AG04449 (cell line): ENCODE data around the gene ADGRD2.
A peak's percentile ranks its signal among the peaks of the same experiment; 100 is the strongest.

ENCODE experiments used
- CTCF ChIA-PET: fragments of 350-600 bp; formaldehyde crosslinking; extraction: SDS; loops from one replicate; lab custom pipeline; 2021; ENCODE audit warnings: antibody characterized with exemption; lab: Yijun Ruan, JAX
- POLR2A ChIA-PET: fragments of 400-600, 350-600 bp; formaldehyde crosslinking; extraction: SDS; loops from one replicate; lab custom pipeline; 2020; ENCODE audit warnings: antibody characterized with exemption, inconsistent platforms; lab: Yijun Ruan, JAX
- DNase-seq: peaks from one replicate; pipeline ENCODE4 v3.0.0-alpha.2; 2010; ENCODE audit warnings: low read depth, low spot score
- H3K4me3 ChIP-seq: 2 replicates; pipeline ENCODE4 v1.5.1; 2011; ENCODE audit warnings: low read depth, mild to moderate bottlenecking, control low read depth, low read length
- CTCF ChIP-seq: IDR thresholded peaks from one replicate; pipeline ENCODE4 v1.5.1; 2011; ENCODE audit warnings: mild to moderate bottlenecking, moderate library complexity, low read length, control low read depth, inconsistent platforms; ENCODE audit not compliant: insufficient read depth; ENCODE audit errors: missing control alignments

The ADGRD2 gene

GRCh38 chr9:124412228-124412575, 38.0 kb upstream of the ADGRD2 start:
- no peak overlapping the region for H3K4me3 ChIP-seq
- no peak for DNase-seq
- ChIA-PET POLR2A (interaction anchor here (1.1 kb wide), 1 partner anchor 20 kb away, joined by 3 read pairs; no protein-coding TSS in a partner anchor), CTCF (interaction anchor here (1.0 to 16.5 kb wide), 5 partner anchors 9 to 124 kb away, joined by 3 to 263 read pairs (median 91); no protein-coding TSS in a partner anchor)
- no peak for TF ChIP-seq CTCF

- POLR2A ChIA-PET: interaction anchor here (0.6 kb wide), 1 partner anchor 37 kb away, joined by 3 read pairs; no protein-coding TSS in a partner anchor
These were observed 35.6 kb upstream of the ADGRD2 start for GRCh38 chr9:124414612-124415011.

GRCh38 chr9:124415102-124415851, 35.0 kb upstream of the ADGRD2 start, which contains the start of gene PSMB7:
TSS of gene PSMB7 (minus strand) at chr9:124415442. CDS start at chr9:124415425, 17 bp downstream.
- peak within 1 kb of the TSS; percentile 98 for H3K4me3 ChIP-seq
- POLR2A ChIA-PET: no interaction called here
- TF ChIP-seq CTCF: peak; percentile 78
- CTCF ChIA-PET: interaction anchor here (0.7 to 15.6 kb wide), 15 partner anchors 8 to 357 kb away, joined by 3 to 263 read pairs (median 4); no protein-coding TSS in a partner anchor
- peak; percentile 71 for DNase-seq

More at GRCh38 chr9:124414612-124415011, 35.6 kb upstream of the ADGRD2 start:
- no peak for DNase-seq
- CTCF ChIA-PET: interaction anchor here (0.6 to 15.6 kb wide), 12 partner anchors 14 to 357 kb away, joined by 3 to 263 read pairs (median 4); no protein-coding TSS in a partner anchor
- peak overlapping the region; percentile 98 for H3K4me3 ChIP-seq
- no peak for TF ChIP-seq CTCF

GRCh38 chr9:124415852-124416484, 34.3 kb upstream of the ADGRD2 start:
- no peak overlapping the region for H3K4me3 ChIP-seq
- ChIA-PET POLR2A (no interaction called here), CTCF (interaction anchor here (0.7 to 15.6 kb wide), 8 partner anchors 9 to 356 kb away, joined by 3 to 263 read pairs (median 4); no protein-coding TSS in a partner anchor)

GRCh38 chr9:124419832-124420489, 30.3 kb upstream of the ADGRD2 start:
- no peak for DNase-seq
- H3K4me3 ChIP-seq: no peak overlapping the region
- CTCF ChIA-PET: interaction anchor here (0.8 to 15.6 kb wide), 26 partner anchors 8 to 353 kb away, joined by 3 to 263 read pairs (median 5); no protein-coding TSS in a partner anchor
- TF ChIP-seq CTCF: no peak
- POLR2A ChIA-PET: no interaction called here

More at GRCh38 chr9:124415852-124416484, 34.3 kb upstream of the ADGRD2 start:
- DNase-seq: no peak
- no peak for TF ChIP-seq CTCF
